GM18499 (cell line): Measurements from ENCODE around the gene HAVCR1.
"Not testable (repeated sequence)": the region's sequence is repeated elsewhere in the genome, so short reads cannot be mapped to it uniquely, and the experiment has no call there.

Experiments
- ATAC-seq: cut with Tn5 transposase; IDR thresholded peaks from one replicate; pipeline ENCODE4 v1.9.1; 2021; ENCODE audit warnings: moderate number of reproducible peaks; ENCODE audit not compliant: insufficient read depth, unreplicated experiment

Gene HAVCR1

DNA sequence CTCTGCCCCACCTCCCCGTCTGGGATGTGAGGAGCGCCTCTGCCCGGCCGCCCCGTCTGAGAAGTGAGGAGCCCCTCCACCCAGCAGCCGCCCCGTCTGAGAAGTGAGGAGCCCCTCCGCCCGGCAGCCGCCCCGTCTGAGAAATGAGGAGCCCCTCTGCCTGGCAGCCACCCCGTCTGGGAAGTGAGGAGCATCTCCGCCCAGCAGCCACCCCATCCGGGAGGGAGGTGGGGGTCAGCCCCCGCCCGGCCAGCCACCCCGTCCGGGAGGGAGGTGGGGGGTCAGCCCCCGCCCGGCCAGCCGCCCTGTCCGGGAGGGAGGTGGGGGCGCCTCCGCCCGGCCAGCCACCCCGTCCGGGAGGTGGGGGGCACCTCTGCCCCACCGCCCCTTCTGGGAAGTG is 44.8 kb downstream of the HAVCR1 start:
- ATAC-seq = not testable (repeated sequence)

DNA sequence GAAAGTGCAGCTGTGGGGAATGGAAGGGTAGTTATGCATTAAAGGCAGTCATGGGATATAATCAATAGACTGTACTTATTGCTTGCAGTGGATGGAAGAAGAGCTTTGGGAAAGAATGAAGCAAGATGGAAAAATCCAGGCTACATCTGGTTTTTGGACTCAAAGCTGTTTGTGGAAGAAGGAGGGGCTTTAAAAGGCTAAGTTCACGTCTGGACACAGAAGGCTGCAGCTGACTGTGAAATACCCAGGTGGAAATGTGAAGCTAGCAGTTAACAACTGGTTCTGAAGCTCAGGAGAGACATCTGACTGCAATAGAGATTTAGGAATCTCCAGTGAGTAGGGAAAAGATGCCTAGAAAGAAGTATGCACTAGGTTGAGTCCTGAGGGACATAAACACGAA is 52.7 kb downstream of the HAVCR1 start:
- ATAC-seq = no peak

DNA sequence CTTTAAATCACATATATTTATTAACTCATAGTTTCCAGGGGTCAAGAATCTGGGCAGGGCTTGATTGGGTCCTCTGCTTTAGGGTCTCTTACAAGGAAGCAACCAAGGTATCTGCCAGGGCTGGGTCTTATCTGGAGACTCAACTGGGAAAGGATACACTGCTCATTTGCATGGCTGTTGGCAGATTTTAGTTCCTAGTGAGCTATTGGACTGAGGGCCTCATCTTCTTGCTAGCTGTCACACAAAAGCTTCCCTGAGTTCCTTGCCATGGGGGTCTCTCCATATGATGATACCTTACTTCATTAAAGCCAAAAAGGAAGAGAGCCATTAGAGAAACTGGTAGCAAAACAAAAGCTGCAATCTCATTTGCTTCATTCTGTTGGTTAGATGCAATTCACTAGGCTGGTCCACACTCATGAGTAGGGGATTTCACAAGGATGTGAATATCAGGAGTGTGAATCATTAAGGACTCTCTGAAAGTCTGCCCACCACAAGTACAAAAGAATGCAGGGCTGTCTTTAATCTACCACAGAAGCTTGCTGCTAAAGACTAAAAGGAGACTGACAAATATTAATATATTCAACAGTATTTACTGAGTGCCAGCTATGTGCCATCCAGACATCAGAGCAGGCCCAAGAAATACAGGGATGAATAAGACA is 53.9 kb downstream of the HAVCR1 start:
- ATAC-seq = no peak

DNA sequence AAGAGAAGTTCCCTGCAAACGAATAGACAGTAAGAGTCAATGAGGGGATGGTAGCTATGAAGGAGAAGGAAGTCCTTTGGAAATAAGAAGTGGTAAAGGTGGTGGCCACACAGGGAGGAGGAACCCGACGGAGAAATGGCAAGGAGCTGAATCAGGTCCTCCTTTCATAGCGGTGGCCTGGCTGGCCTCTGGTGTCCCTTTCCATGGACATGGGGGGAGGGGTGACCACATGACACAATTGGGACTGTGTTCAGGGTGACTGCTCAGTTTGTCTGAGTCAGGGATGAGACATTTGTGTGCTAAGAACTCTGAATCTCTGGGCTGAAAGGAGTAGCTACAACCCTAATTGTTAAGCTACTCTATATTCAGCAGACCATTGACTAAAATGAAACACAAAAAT is 67.2 kb downstream of the HAVCR1 start:
- no peak for ATAC-seq

DNA sequence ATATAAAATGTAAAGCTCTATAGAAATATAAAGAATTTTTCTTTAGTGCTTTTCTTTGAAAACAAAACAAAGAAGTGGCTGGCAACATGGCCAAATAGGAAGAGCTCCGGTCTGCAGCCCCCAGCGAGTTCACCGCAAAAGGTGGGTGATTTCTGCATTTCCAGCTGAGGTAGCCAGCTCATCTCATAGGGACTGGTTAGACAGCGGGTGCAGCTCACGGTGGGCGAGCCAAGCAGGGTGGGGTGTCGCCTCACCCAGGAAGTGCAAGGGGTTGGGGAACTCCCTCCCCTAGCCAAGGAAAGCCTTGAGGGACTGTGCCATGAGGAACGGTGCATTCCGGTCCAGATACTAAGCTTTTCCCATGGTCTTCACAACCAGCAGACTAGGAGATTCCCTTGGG is 74.9 kb downstream of the HAVCR1 start:
- no peak for ATAC-seq

DNA sequence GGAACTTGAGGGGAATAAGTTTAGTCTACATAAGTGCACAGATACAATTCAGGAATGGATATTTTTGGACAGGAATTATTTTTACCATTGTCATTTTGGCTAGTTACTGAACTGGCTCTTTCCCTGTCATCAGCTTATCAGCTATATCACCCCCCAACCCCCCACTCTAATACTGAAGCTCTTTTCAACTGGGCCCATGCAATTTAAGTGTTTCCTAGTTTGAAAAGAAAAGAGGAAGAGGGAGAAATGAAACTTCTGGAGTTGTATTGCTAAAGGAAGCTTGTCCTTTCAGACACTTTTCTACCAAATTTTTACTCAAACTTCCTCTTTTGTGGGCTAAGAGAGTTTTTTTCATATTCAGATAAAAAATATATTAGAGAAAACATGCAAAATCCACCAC is 77.4 kb downstream of the HAVCR1 start:
- ATAC-seq = no peak
